ENCODE data around the gene ANK2.

GRCh38 chr4:113090954-113091353 lies 41.5 kb downstream of the ANK2 start:
- no peak for TF ChIP-seq CTCF (IDR thresholded peaks at IDR 0.05 in 2 of 3, conservative IDR thresholded peaks at IDR 0.05 in 1 of 3; ENCODE audit: borderline replicate concordance in 1 of 3, insufficient read depth in 1 of 3, low read depth in 2 of 3, low read length in 2 of 3)
- TF ChIP-seq, protein P1, sequence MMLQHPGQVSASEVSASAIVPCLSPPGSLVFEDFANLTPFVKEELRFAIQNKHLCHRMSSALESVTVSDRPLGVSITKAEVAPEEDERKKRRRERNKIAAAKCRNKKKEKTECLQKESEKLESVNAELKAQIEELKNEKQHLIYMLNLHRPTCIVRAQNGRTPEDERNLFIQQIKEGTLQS (IDR thresholded peaks at IDR 0.05) = no peak
- no peak for TF ChIP-seq REST (IDR thresholded peaks at IDR 0.05; ENCODE audit: low read depth)
- TF ChIP-seq POLR2A (IDR thresholded peaks at IDR 0.05; ENCODE audit: borderline replicate concordance, extremely low read depth, insufficient read depth, insufficient read length) = no peak
- no peak for TF ChIP-seq SP1 (IDR thresholded peaks at IDR 0.05; ENCODE audit: low read depth)
- TF ChIP-seq POLR2AphosphoS5 (IDR thresholded peaks at IDR 0.05; ENCODE audit: low read depth, low read length) = no peak
- no peak for TF ChIP-seq ELF1 (IDR thresholded peaks at IDR 0.05; ENCODE audit: borderline replicate concordance, low read depth)
- no peak for TF ChIP-seq EGR1 (IDR thresholded peaks at IDR 0.05; ENCODE audit: low read depth)
- TF ChIP-seq TCF7L2 (IDR thresholded peaks at IDR 0.05; ENCODE audit: borderline replicate concordance, extremely low read depth, insufficient read depth, insufficient read length) = no peak
- no peak for TF ChIP-seq EZH2 (IDR thresholded peaks at IDR 0.05)
- no peak for TF ChIP-seq ZNF274 (IDR thresholded peaks at IDR 0.05; ENCODE audit: low read depth, low read length)
- TF ChIP-seq SRF (IDR thresholded peaks at IDR 0.05; ENCODE audit: low read depth) = no peak
- no peak for TF ChIP-seq YY1 (IDR thresholded peaks at IDR 0.05; ENCODE audit: extremely low read depth, insufficient replicate concordance, low read depth, low read length)
- TF ChIP-seq EZH2phosphoT487 (IDR thresholded peaks at IDR 0.05; ENCODE audit: borderline replicate concordance) = no peak
